ENCODE measurements around the gene ATOH8. TPM values are rescaled to one million over a fixed set of nuclear protein-coding genes. Genes with fewer than 3 reads are reported as not detected.

ATOH8 gene
- total and polyA plus RNA-seq, 2 donors from 2014 or later, result 11.2 to 18.6 TPM

- Histone ChIP-seq H3K4me3 (ENCODE audit: low read length in 3 of 3) (no peak overlapping the region), H3K9ac (ENCODE audit: low read length in 3 of 3) (no peak overlapping the region), H3K9me3 (ENCODE audit: control insufficient read depth in 2 of 3, insufficient read depth in 1 of 3, low read length in 3 of 3) (no peaks in the 10 kb centered on the region), H3K36me3 (ENCODE audit: control insufficient read depth in 2 of 3, insufficient read depth in 3 of 3, low read length in 3 of 3) (no peaks in the 10 kb centered on the region), H3K4me1 (ENCODE audit: control insufficient read depth in 2 of 3, insufficient read depth in 2 of 3, low read depth in 1 of 3, low read length in 3 of 3) (no peaks in the 10 kb centered on the region), H3K27me3 (ENCODE audit: control insufficient read depth, insufficient read depth, low read length) (no peaks in the 10 kb centered on the region), H3K27ac (ENCODE audit: low read depth in 2 of 2, low read length in 2 of 2) (no peak overlapping the region)
- TF ChIP-seq CTCF (IDR thresholded peaks at IDR 0.05; ENCODE audit: borderline replicate concordance, extremely low read depth, insufficient read depth), result no peak
- FAIRE-seq (no peak), DNase-seq (no peak)
- intact Hi-C loops (cut with DNase I), result no loop called here
Measured at GRCh38 chr2:85718009-85718391, 35.8 kb upstream of the ATOH8 start.

- H3K9me3 ChIP-seq (ENCODE audit: control insufficient read depth in 2 of 3, insufficient read depth in 1 of 3, low read length in 3 of 3), result no peaks in the 10 kb centered on the region
- no peak overlapping the region for H3K4me3 ChIP-seq (ENCODE audit: low read length in 3 of 3)
- DNase-seq (no peak), FAIRE-seq (no peak)
- H3K27ac ChIP-seq (ENCODE audit: low read depth in 2 of 2, low read length in 2 of 2), result no peak overlapping the region
- no peaks in the 10 kb centered on the region for H3K27me3 ChIP-seq (ENCODE audit: control insufficient read depth, insufficient read depth, low read length)
- no peaks in the 10 kb centered on the region for H3K4me1 ChIP-seq (ENCODE audit: control insufficient read depth in 2 of 3, insufficient read depth in 2 of 3, low read depth in 1 of 3, low read length in 3 of 3)
- no peak overlapping the region for H3K9ac ChIP-seq (ENCODE audit: low read length in 3 of 3)
- intact Hi-C loops (cut with DNase I), result no loop called here
- no peak for TF ChIP-seq CTCF (IDR thresholded peaks at IDR 0.05; ENCODE audit: borderline replicate concordance, extremely low read depth, insufficient read depth)
- H3K36me3 ChIP-seq (ENCODE audit: control insufficient read depth in 2 of 3, insufficient read depth in 3 of 3, low read length in 3 of 3), result no peaks in the 10 kb centered on the region
Measured at GRCh38 chr2:85718885-85719492, 34.8 kb upstream of the ATOH8 start.

- no peak for DNase-seq
- TF ChIP-seq CTCF (IDR thresholded peaks at IDR 0.05; ENCODE audit: borderline replicate concordance, extremely low read depth, insufficient read depth), result no peak
- Histone ChIP-seq H3K36me3 (ENCODE audit: control insufficient read depth in 2 of 3, insufficient read depth in 3 of 3, low read length in 3 of 3) (no peaks in the 10 kb centered on the region), H3K4me3 (ENCODE audit: low read length in 3 of 3) (no peak overlapping the region), H3K4me1 (ENCODE audit: control insufficient read depth in 2 of 3, insufficient read depth in 2 of 3, low read depth in 1 of 3, low read length in 3 of 3) (no peaks in the 10 kb centered on the region), H3K27ac (ENCODE audit: low read depth in 2 of 2, low read length in 2 of 2) (no peak overlapping the region), H3K27me3 (ENCODE audit: control insufficient read depth, insufficient read depth, low read length) (no peaks in the 10 kb centered on the region), H3K9me3 (ENCODE audit: control insufficient read depth in 2 of 3, insufficient read depth in 1 of 3, low read length in 3 of 3) (no peaks in the 10 kb centered on the region), H3K9ac (ENCODE audit: low read length in 3 of 3) (no peak overlapping the region)
- FAIRE-seq, result no peak
- intact Hi-C loops (cut with DNase I), result no loop called here
Measured at GRCh38 chr2:85719609-85720240, 34.1 kb upstream of the ATOH8 start.
